ENCODE measurements around the gene SLC2A4RG.
A peak's percentile ranks its signal among the peaks of the same experiment; 100 is the strongest.

The SLC2A4RG gene, protein sequence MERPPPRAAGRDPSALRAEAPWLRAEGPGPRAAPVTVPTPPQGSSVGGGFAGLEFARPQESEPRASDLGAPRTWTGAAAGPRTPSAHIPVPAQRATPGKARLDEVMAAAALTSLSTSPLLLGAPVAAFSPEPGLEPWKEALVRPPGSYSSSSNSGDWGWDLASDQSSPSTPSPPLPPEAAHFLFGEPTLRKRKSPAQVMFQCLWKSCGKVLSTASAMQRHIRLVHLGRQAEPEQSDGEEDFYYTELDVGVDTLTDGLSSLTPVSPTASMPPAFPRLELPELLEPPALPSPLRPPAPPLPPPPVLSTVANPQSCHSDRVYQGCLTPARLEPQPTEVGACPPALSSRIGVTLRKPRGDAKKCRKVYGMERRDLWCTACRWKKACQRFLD

DNA sequence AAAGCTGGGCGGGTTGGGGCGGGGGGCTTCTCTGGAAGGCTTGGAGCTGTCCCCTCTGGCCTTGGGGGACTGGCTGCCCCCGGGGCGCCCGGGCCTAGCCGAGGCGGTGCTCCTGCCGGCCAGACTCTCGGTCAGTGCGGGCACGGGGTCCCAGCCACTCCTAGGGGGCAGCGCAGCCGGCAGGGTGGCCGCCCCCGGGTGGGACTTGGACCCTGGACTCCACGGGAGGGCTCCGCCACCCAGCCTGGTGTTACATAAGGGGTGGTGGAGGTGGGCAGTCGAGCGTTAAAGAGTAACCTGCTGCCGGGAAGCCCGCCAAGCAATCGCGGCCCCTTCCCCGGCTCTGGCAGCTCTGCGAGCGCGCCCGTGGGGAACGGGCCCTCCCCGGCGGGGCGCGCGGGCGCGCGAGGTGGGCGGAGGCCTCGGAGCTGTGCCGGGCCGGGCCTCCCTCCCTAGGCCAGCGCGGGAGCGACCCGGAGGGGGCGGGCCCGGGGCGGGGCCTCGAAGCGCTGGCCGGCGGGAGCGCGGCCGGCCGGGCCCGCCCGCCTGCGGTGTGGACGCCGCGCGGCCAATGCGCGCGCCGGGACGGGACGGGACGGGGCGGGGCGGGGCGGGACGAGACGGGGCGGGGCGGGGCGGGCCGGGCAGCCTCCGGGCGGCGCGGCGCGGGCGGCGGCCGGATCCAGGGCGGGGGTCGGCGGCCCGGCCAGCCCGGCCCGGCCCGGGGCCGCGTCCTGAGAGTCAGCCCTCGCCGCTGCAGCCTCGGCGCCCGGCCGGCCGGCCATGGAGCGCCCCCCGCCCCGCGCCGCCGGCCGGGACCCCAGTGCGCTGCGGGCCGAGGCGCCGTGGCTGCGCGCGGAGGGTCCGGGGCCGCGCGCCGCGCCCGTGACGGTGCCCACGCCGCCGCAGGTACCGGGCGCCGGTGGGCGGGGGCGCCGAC is at the start of gene SLC2A4RG:
Gene SLC2A4RG (plus strand): TSS at position 647 of the 940 bp plus-strand sequence. CDS start 137 bp downstream, at position 784.
- Mint-ChIP-seq H3K4me1 (peaks cover 9% of the 10 kb centered on the region), H3K9me3 (no peaks in the 10 kb centered on the region), H3K36me3 (ENCODE audit: low read depth) (peaks cover 10% of the 10 kb centered on the region), H3K27me3 (ENCODE audit: low read depth, poor library complexity) (peaks cover 8% of the 10 kb centered on the region), H3K4me3 (peak within 1 kb of the TSS; percentile 75), H3K27ac (no peak within 1 kb of the TSS)
- TF ChIP-seq, protein P1, sequence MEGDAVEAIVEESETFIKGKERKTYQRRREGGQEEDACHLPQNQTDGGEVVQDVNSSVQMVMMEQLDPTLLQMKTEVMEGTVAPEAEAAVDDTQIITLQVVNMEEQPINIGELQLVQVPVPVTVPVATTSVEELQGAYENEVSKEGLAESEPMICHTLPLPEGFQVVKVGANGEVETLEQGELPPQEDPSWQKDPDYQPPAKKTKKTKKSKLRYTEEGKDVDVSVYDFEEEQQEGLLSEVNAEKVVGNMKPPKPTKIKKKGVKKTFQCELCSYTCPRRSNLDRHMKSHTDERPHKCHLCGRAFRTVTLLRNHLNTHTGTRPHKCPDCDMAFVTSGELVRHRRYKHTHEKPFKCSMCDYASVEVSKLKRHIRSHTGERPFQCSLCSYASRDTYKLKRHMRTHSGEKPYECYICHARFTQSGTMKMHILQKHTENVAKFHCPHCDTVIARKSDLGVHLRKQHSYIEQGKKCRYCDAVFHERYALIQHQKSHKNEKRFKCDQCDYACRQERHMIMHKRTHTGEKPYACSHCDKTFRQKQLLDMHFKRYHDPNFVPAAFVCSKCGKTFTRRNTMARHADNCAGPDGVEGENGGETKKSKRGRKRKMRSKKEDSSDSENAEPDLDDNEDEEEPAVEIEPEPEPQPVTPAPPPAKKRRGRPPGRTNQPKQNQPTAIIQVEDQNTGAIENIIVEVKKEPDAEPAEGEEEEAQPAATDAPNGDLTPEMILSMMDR (IDR thresholded peaks at IDR 0.05): no peak
- DNase-seq: peak; percentile 84

DNA sequence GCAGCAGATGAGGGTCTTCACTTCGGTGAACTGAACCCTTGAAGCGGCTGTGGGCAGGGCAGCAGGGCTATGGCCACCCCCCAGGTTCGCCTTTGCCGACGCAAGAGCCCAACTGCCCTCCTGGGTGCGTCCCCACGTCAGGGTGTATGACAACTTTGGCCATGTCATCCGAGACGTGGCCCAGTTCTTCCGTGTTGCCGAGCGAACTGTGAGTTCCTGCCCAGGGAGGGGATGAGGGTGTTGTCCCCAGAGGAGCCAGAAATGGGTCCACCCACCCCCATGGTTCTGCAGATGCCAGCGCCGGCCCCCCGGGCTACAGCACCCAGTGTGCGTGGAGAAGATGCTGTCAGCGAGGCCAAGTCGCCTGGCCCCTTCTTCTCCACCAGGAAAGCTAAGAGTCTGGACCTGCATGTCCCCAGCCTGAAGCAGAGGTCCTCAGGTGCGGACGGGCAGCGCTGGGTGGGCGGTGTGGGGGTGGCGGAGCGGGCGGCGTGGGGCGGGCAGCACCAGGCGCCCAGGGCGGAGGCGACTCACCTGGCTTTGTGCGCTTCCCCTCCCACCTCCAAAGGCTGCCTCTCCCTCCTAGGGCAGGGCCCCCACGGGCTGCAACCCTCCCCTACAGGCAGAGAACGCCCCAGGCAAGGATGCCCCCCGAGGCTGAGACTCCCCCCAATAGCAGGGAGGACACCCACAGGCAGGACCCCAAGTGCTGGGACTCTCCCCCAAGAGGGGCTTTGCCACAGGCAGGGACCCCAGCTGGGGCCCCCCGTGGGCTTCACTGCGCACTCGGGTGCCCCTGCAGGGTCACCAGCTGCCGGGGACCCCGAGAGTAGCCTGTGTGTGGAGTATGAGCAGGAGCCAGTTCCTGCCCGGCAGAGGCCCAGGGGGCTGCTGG is 49.3 kb upstream of the SLC2A4RG start:
- Mint-ChIP-seq H3K27me3 (ENCODE audit: low read depth, poor library complexity) (no peaks in the 10 kb centered on the region), H3K4me3 (no peak overlapping the region), H3K36me3 (ENCODE audit: low read depth) (peaks cover 5% of the 10 kb centered on the region), H3K4me1 (peaks cover 8% of the 10 kb centered on the region), H3K27ac (peak overlapping the region; percentile 69), H3K9me3 (peaks cover 3% of the 10 kb centered on the region)
- TF ChIP-seq, protein P1 (IDR thresholded peaks at IDR 0.05): no peak
- no peak for DNase-seq

DNA sequence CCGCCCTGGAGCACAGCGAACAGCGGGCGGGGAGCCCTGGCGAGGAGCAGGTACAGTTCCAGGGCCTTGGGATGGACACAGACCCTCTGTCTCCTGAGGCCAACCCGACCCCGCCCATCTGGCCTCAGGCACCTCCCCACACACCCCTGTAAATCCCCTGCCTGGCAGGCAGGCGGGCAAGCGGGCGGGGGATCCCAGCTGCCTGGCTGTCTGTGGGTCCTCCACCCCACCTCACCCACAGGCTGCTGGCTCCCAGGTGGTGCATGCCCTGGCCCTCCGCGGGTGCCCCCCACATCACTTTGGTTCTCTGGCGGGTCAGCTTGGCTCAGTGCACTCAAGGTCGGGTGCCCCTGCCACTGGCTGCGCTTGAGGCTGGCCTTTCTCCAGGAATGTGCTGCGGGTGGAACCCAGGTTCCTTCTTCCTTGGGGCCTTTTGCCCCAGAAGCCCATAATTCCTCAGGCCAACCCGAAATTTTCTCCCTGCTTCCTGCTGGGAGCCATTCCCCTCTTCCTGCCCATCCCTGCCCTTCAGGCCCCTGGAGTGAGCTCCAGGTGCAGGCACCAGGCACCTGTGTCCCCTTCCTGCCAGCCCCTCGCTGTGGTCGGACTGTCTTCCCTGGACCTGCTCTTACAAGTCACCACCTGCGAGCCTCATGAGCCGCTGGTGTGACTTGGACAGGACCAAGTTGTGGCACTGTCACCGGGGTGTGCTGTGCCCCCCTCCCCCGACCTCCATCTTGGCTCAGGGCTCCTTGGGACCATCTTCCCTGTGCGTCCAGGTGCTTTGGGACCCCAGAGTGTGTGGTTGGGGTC is 48.5 kb upstream of the SLC2A4RG start:
- Mint-ChIP-seq H3K4me3 (no peak overlapping the region), H3K27me3 (ENCODE audit: low read depth, poor library complexity) (no peaks in the 10 kb centered on the region), H3K36me3 (ENCODE audit: low read depth) (peaks cover 5% of the 10 kb centered on the region), H3K9me3 (peaks cover 3% of the 10 kb centered on the region), H3K27ac (peak overlapping the region; percentile 80), H3K4me1 (peaks cover 9% of the 10 kb centered on the region)
- DNase-seq: no peak
- TF ChIP-seq, protein P1 (IDR thresholded peaks at IDR 0.05): no peak

DNA sequence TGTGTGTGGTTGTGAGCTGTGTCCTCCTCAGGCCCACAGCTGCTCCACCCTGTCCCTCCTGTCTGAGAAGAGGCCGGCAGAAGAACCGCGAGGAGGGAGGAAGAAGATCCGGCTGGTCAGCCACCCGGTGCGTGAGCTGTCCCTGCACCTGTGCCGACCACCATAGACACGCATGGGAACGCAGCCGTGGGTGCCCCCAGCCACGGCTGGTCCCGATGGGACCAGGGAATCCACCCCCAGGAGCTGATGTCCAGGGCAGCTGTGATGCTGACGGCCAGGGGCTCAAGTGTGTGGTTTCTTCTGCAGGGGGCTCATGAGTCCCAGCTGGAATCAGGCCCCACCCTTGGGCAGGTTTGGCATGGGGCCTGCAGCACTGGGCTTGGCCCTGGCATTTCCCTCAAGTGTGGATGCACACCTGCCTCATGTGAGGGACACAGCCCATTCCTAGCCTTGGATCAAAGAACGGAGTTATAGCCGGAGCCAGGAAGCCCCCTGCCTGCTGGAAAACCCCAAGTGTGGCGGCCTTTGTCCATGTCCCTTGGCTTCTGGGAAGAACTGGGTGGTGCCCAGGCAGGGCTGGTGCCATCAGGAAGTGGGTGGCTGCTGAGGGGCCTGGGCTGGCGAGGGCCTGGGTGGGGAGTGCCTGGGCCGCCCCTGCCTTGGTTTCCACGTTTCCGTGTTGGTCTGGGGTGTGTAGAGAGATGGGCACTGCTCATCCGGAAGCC is 47.7 kb upstream of the SLC2A4RG start:
- Mint-ChIP-seq H3K4me1 (peaks cover 9% of the 10 kb centered on the region), H3K36me3 (ENCODE audit: low read depth) (peaks cover 5% of the 10 kb centered on the region), H3K4me3 (no peak overlapping the region), H3K27ac (peak overlapping the region; percentile 25), H3K9me3 (peaks cover 3% of the 10 kb centered on the region), H3K27me3 (ENCODE audit: low read depth, poor library complexity) (no peaks in the 10 kb centered on the region)
- DNase-seq: no peak
- TF ChIP-seq, protein P1 (IDR thresholded peaks at IDR 0.05): no peak
